Naive thymus-derived CD4-positive, alpha-beta T cell (primary cell): ENCODE results near the gene SF3A2. TPM values are rescaled to one million over a fixed set of nuclear protein-coding genes. Genes with fewer than 3 reads are reported as not detected.

Experiments
- ATAC-seq: fragments of 150-1000 bp; cut with Tn5 transposase; 2 replicates; pipeline ENCODE4 v1.10.0; 2021; ENCODE audit warnings: mild to moderate bottlenecking, moderate library complexity
- CTCF ChIA-PET: fragments of 350-600 bp; sonication (Branson Sonifier 250); formaldehyde crosslinking; loops from one replicate; lab custom pipeline; 2021; ENCODE audit warnings: antibody characterized with exemption; lab: Charles Lee
- POLR2A ChIA-PET: fragments of 350-600 bp; sonication (Branson Sonifier 250); formaldehyde crosslinking; loops from one replicate; lab custom pipeline; 2021; ENCODE audit warnings: antibody characterized with exemption, inconsistent platforms; lab: Charles Lee
- DNase-seq, 9 donors: peaks; one replicate each; pipeline versions ENCODE4 v3.0.0 to v3.0.0-alpha.2; 2020 to 2022; ENCODE audit warnings: mixed read lengths in 1 of 9
- H3K27ac ChIP-seq: one replicate; pipeline ENCODE4 v1.7.0; 2013; ENCODE audit warnings: mild to moderate bottlenecking, low read depth, low read length, moderate library complexity
- H3K27me3 ChIP-seq, 2 donors: one replicate each; pipeline ENCODE4 v1.7.0; 2013; ENCODE audit warnings: low read length in 2 of 2, mild to moderate bottlenecking in 2 of 2, moderate library complexity in 2 of 2; ENCODE audit not compliant: control insufficient read depth in 2 of 2, insufficient read depth in 2 of 2
- H3K36me3 ChIP-seq, 3 experiments: 1 replicate in 2 of 3; 2 replicates in 1 of 3; pipeline ENCODE4 v1.7.0; 2013; ENCODE audit warnings: low read length in 3 of 3, mild to moderate bottlenecking in 3 of 3, moderate library complexity in 1 of 3; ENCODE audit not compliant: insufficient read depth in 3 of 3, control insufficient read depth in 2 of 3
- H3K4me1 ChIP-seq, 2 donors: one replicate each; pipeline ENCODE4 v1.7.0; 2013; ENCODE audit warnings: low read length in 2 of 2, mild to moderate bottlenecking in 2 of 2, moderate library complexity in 1 of 2; ENCODE audit not compliant: control insufficient read depth in 2 of 2, insufficient read depth in 2 of 2
- H3K4me3 ChIP-seq: 2 replicates; pipeline ENCODE4 v1.7.0; 2013; ENCODE audit warnings: mild to moderate bottlenecking, low read length
- H3K9me3 ChIP-seq, 3 experiments: 1 replicate in 2 of 3; 2 replicates in 1 of 3; pipeline ENCODE4 v1.7.0; 2013; ENCODE audit warnings: low read length in 3 of 3; ENCODE audit not compliant: control insufficient read depth in 2 of 3
- H3K27ac Mint-ChIP-seq, 9 donors: one replicate each; pipeline ENCODE4 v1.8.0; 2020 to 2022; ENCODE audit warnings: mixed read lengths in 9 of 9, mild to moderate bottlenecking in 8 of 9, moderate library complexity in 5 of 9, inconsistent platforms in 2 of 9
- H3K27me3 Mint-ChIP-seq, 5 donors: one replicate each; pipeline ENCODE4 v1.8.0; 2021 to 2022; ENCODE audit warnings: mixed read lengths in 5 of 5, mild to moderate bottlenecking in 1 of 5
- H3K36me3 Mint-ChIP-seq, 5 donors: one replicate each; pipeline ENCODE4 v1.8.0; 2020 to 2022; ENCODE audit warnings: mixed read lengths in 5 of 5, mild to moderate bottlenecking in 3 of 5, inconsistent platforms in 1 of 5
- H3K4me1 Mint-ChIP-seq, 7 donors: one replicate each; pipeline ENCODE4 v1.8.0; 2020 to 2022; ENCODE audit warnings: mixed read lengths in 7 of 7, mild to moderate bottlenecking in 3 of 7, inconsistent platforms in 1 of 7
- H3K4me3 Mint-ChIP-seq, 10 donors: one replicate each; pipeline ENCODE4 v1.8.0; 2020 to 2022; ENCODE audit warnings: mild to moderate bottlenecking in 10 of 10, mixed read lengths in 10 of 10, moderate library complexity in 6 of 10, inconsistent platforms in 2 of 10
- H3K9me3 Mint-ChIP-seq, 11 donors: one replicate each; pipeline ENCODE4 v1.8.0; 2020 to 2022; ENCODE audit warnings: mixed read lengths in 11 of 11, mild to moderate bottlenecking in 4 of 11, inconsistent platforms in 1 of 11, moderate library complexity in 1 of 11
- intact Hi-C, 2 donors: fragments of 100-400 bp; cut with micrococcal nuclease; formaldehyde crosslinking; loops; one replicate each; pipeline ENCODE4 v1.15.1; 2023
- polyA plus RNA-seq, 2 donors: library from polyadenylated mRNA; unstranded; fragments of 300-500 nt; fragmentation: Illumina TruSeq; gene quantifications; one replicate each; pipeline ENCODE4 v1.2.3, GENCODE V29; 2021
- total RNA-seq, 6 experiments: library from RNA in 5 of 6; stranded (reverse) in 5 of 6; gene quantifications; 1 replicate in 5 of 6; 2 replicates in 1 of 6; pipeline ENCODE4 v1.2.3 and lab custom pipeline; 2021 to 2026

Gene SF3A2
- total and polyA plus RNA-seq, 7 experiments from 2014 or later = 22.3 to 150 (median 131) TPM

GRCh38 chr19:2210987-2211740 is 25.5 kb upstream of the SF3A2 start:
- no peaks in the 10 kb centered on the region for H3K27me3 ChIP-seq
- intact Hi-C loops = no loop called here
- ATAC-seq (no peak), DNase-seq (no peak)
- ChIA-PET POLR2A (no interaction called here), CTCF (no interaction called here)
- no peaks in the 10 kb centered on the region for H3K9me3 ChIP-seq
- Mint-ChIP-seq H3K36me3 (peaks cover 0 to 10% (median 10%) of the 10 kb centered on the region in 5 donors), H3K4me3 (no peak overlapping the region), H3K27ac (peak overlapping the region in 2 of 9 donors; percentile 33 to 76), H3K4me1 (peaks cover 5 to 18% (median 16%) of the 10 kb centered on the region in 7 donors), H3K27me3 (no peaks in the 10 kb centered on the region), H3K9me3 (no peaks in the 10 kb centered on the region)
- peaks cover 0 to 98% (median 2%) of the 10 kb centered on the region in 3 experiments for H3K36me3 ChIP-seq
- no peak overlapping the region for H3K4me3 ChIP-seq
- no peaks in the 10 kb centered on the region for H3K4me1 ChIP-seq
- H3K27ac ChIP-seq = no peak overlapping the region

GRCh38 chr19:2212861-2213711 is 23.5 kb upstream of the SF3A2 start:
- Mint-ChIP-seq H3K27ac (peak overlapping the region in 2 of 9 donors; percentile 49 to 72), H3K27me3 (no peaks in the 10 kb centered on the region), H3K36me3 (peaks cover 3 to 16% (median 10%) of the 10 kb centered on the region in 5 donors), H3K4me3 (no peak overlapping the region), H3K4me1 (peaks cover 5 to 18% (median 16%) of the 10 kb centered on the region in 7 donors), H3K9me3 (no peaks in the 10 kb centered on the region)
- ATAC-seq (no peak), DNase-seq (no peak)
- CTCF ChIA-PET = no interaction called here
- H3K36me3 ChIP-seq = peaks cover 0 to 98% (median 2%) of the 10 kb centered on the region in 3 experiments
- intact Hi-C loops = no loop called here
- H3K27ac ChIP-seq = no peak overlapping the region
- POLR2A ChIA-PET = no interaction called here
- no peaks in the 10 kb centered on the region for H3K4me1 ChIP-seq
- H3K27me3 ChIP-seq = no peaks in the 10 kb centered on the region
- no peak overlapping the region for H3K4me3 ChIP-seq
- no peaks in the 10 kb centered on the region for H3K9me3 ChIP-seq

GRCh38 chr19:2213799-2214198 is 22.8 kb upstream of the SF3A2 start:
- Mint-ChIP-seq H3K9me3 (no peaks in the 10 kb centered on the region), H3K4me3 (no peak overlapping the region), H3K4me1 (peaks cover 5 to 18% (median 16%) of the 10 kb centered on the region in 7 donors), H3K27ac (no peak overlapping the region), H3K36me3 (peaks cover 3 to 16% (median 10%) of the 10 kb centered on the region in 5 donors), H3K27me3 (no peaks in the 10 kb centered on the region)
- H3K9me3 ChIP-seq = no peaks in the 10 kb centered on the region
- no peak overlapping the region for H3K4me3 ChIP-seq
- ATAC-seq = no peak
- no peaks in the 10 kb centered on the region for H3K4me1 ChIP-seq
- H3K27me3 ChIP-seq = no peaks in the 10 kb centered on the region
- CTCF ChIA-PET = no interaction called here
- POLR2A ChIA-PET = no interaction called here
- intact Hi-C loops = loop anchor here in 1 of 2 donors (2.0 kb wide), 1 partner anchor 57 kb away; no protein-coding TSS in a partner anchor
- no peak for DNase-seq
- no peak overlapping the region for H3K27ac ChIP-seq
- peaks cover 0 to 92% (median under 1%) of the 10 kb centered on the region in 3 experiments for H3K36me3 ChIP-seq

GRCh38 chr19:2214251-2214650 is 22.4 kb upstream of the SF3A2 start:
- Histone ChIP-seq H3K4me1 (no peaks in the 10 kb centered on the region), H3K27ac (no peak overlapping the region), H3K4me3 (no peak overlapping the region), H3K9me3 (no peaks in the 10 kb centered on the region), H3K27me3 (no peaks in the 10 kb centered on the region), H3K36me3 (peaks cover 0 to 89% (median 0%) of the 10 kb centered on the region in 3 experiments)
- intact Hi-C loops = loop anchor here in 1 of 2 donors (2.0 kb wide), 1 partner anchor 57 kb away; no protein-coding TSS in a partner anchor
- ATAC-seq = no peak
- H3K4me1 Mint-ChIP-seq = peaks cover 5 to 18% (median 16%) of the 10 kb centered on the region in 7 donors
- ChIA-PET CTCF (no interaction called here), POLR2A (no interaction called here)
- H3K36me3 Mint-ChIP-seq = peaks cover 3 to 16% (median 10%) of the 10 kb centered on the region in 5 donors
- H3K27me3 Mint-ChIP-seq = no peaks in the 10 kb centered on the region
- no peaks in the 10 kb centered on the region for H3K9me3 Mint-ChIP-seq
- peak overlapping the region in 1 of 9 donors; percentile 80 for H3K27ac Mint-ChIP-seq
- no peak for DNase-seq
- H3K4me3 Mint-ChIP-seq = peak overlapping the region in 2 of 10 donors; percentile 72 to 73

- ChIA-PET POLR2A (interaction anchor here (0.6 to 1.4 kb wide), 2 partner anchors 25 to 64 kb away, joined by 3 read pairs; partner anchors contain the start of gene AP3D1), CTCF (interaction anchor here (0.6 to 0.7 kb wide), 2 partner anchors 15 to 346 kb away, joined by 3 to 4 read pairs; no protein-coding TSS in a partner anchor)
- no peaks in the 10 kb centered on the region for H3K4me1 ChIP-seq
- Mint-ChIP-seq H3K4me3 (peak overlapping the region; percentile 28 to 74 (median 68)), H3K27me3 (no peaks in the 10 kb centered on the region), H3K9me3 (no peaks in the 10 kb centered on the region), H3K36me3 (peaks cover 3 to 16% (median 10%) of the 10 kb centered on the region in 5 donors), H3K4me1 (peaks cover 5 to 18% (median 16%) of the 10 kb centered on the region in 7 donors), H3K27ac (peak overlapping the region in 8 of 9 donors; percentile 74 to 90 (median 82))
- peak; percentile 68 for ATAC-seq
- intact Hi-C loops = loop anchor here in 1 of 2 donors (2.0 kb wide), 1 partner anchor 59 kb away; no protein-coding TSS in a partner anchor
- H3K9me3 ChIP-seq = no peaks in the 10 kb centered on the region
- no peak overlapping the region for H3K4me3 ChIP-seq
- H3K36me3 ChIP-seq = peaks cover 0 to 90% (median 3%) of the 10 kb centered on the region in 3 experiments
- peak in 7 of 9 donors; percentile 39 to 58 (median 49) for DNase-seq
- peak overlapping the region; percentile 55 for H3K27ac ChIP-seq
- no peaks in the 10 kb centered on the region for H3K27me3 ChIP-seq
Observed at GRCh38 chr19:2215281-2215751, 21.3 kb upstream of the SF3A2 start.
